MCF 10A (cell line): Measurements from ENCODE around the gene KLHDC7B. TPM values are rescaled to one million over a fixed set of nuclear protein-coding genes. Genes with fewer than 3 reads are reported as not detected.

Experiments used
- BruUV-seq: library from RNA; stranded (reverse); fragments of 400-500 nt; replicated peaks from 2 replicates; lab custom pipeline; 2021; lab: Mats Ljungman, UMichigan
- CTCF ChIA-PET: fragments of 300-600 bp; sonication (Branson Sonifier 250); formaldehyde crosslinking; extraction: SDS; loops from one replicate; lab custom pipeline; 2021; ENCODE audit warnings: antibody characterized with exemption, inconsistent platforms; lab: Yijun Ruan, JAX
- POLR2A ChIA-PET: fragments of 300-600, 350-650 bp; sonication (Branson Sonifier 250); formaldehyde crosslinking; extraction: SDS; loops from one replicate; lab custom pipeline; 2020; ENCODE audit warnings: antibody characterized with exemption, inconsistent platforms; lab: Yijun Ruan, JAX
- DNase-seq: peaks from one replicate; pipeline ENCODE4 v3.0.0-alpha.2; 2018; ENCODE audit not compliant: unreplicated experiment
- H3K27ac Mint-ChIP-seq: one replicate; pipeline ENCODE4 v1.8.0; 2022; ENCODE audit warnings: mild to moderate bottlenecking, low read depth, mixed read lengths; ENCODE audit not compliant: unreplicated experiment
- H3K27me3 Mint-ChIP-seq: one replicate; pipeline ENCODE4 v1.8.0; 2022; ENCODE audit warnings: mixed read lengths; ENCODE audit not compliant: insufficient read depth, unreplicated experiment
- H3K36me3 Mint-ChIP-seq: one replicate; pipeline ENCODE4 v1.8.0; 2022; ENCODE audit warnings: mild to moderate bottlenecking, moderate library complexity, mixed read lengths; ENCODE audit not compliant: insufficient read depth, unreplicated experiment
- H3K4me1 Mint-ChIP-seq: one replicate; pipeline ENCODE4 v1.8.0; 2022; ENCODE audit warnings: mixed read lengths; ENCODE audit not compliant: insufficient read depth, unreplicated experiment
- H3K4me3 Mint-ChIP-seq: one replicate; pipeline ENCODE4 v1.8.0; 2022; ENCODE audit warnings: mild to moderate bottlenecking, moderate library complexity, mixed read lengths; ENCODE audit not compliant: unreplicated experiment
- H3K9me3 Mint-ChIP-seq: one replicate; pipeline ENCODE4 v1.8.0; 2022; ENCODE audit warnings: mixed read lengths; ENCODE audit not compliant: unreplicated experiment
- CTCF ChIP-seq: fragments of 200-600 bp; IDR thresholded peaks from one replicate; pipeline ENCODE4 v1.8.0; 2022; ENCODE audit warnings: antibody characterized with exemption, mild to moderate bottlenecking; ENCODE audit not compliant: unreplicated experiment
- intact Hi-C: fragments of 100-400 bp; cut with micrococcal nuclease; formaldehyde crosslinking; loops from 2 replicates; pipeline ENCODE4 v1.14.1; 2022
- total RNA-seq: library from RNA; stranded (reverse); gene quantifications from 2 replicates; pipeline ENCODE4 v1.2.3, GENCODE V29; 2022

The KLHDC7B gene
- total RNA-seq, 1 experiment from 2014 or later: 0.98 TPM

DNA sequence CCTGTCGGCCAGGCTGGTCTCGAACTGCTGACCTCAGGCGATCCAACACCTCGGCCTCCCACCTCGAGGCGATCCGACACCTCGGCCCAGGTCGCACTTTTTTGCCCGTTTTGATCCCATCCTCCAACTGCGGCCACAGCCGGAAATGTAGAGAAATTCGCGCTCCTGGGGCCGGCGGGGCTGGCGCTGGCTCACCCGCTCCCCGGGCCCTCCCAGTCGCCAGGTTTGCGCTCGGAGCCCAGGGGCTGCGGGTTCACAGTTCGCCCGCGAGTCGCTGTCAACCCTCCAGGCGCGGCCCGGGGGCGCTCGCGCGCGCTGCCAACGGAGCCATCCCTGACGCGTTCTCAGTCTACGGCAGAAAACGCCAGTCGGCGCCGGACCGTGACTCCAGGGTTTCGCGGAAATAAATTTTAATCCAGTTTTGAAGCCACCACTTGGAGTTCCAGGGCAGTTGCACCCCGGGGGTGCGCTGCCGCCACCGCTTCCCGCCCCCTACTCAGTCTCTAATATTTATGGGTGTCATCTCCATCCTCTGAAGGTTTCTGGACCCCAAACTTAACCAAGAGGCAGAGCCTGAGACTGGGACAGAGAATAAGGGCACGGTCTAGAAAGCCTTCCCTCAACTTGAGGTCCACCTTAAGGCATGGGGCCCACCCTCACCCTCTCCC, 1.5 kb upstream of the KLHDC7B start:
- H3K4me3 Mint-ChIP-seq: peak overlapping the region; percentile 36
- peak; percentile 18 for DNase-seq
- BruUV-seq: no TSS peak
- peak overlapping the region; percentile 28 for H3K27ac Mint-ChIP-seq
- intact Hi-C loops: no loop called here
- H3K4me1 Mint-ChIP-seq: peaks cover 31% of the 10 kb centered on the region
- H3K9me3 Mint-ChIP-seq: no peaks in the 10 kb centered on the region
- no peaks in the 10 kb centered on the region for H3K36me3 Mint-ChIP-seq
- ChIA-PET POLR2A (interaction anchor here (0.7 to 9.2 kb wide), 11 partner anchors 13 to 94 kb away, joined by 3 to 170 read pairs (median 5); partner anchors contain the start of genes SCO2, SYCE3 and TYMP), CTCF (interaction anchor here (0.7 to 1.3 kb wide), 2 partner anchors 16 to 19 kb away, joined by 3 to 5 read pairs; partner anchors contain the start of gene SYCE3)
- peak; percentile 26 for TF ChIP-seq CTCF
- H3K27me3 Mint-ChIP-seq: no peaks in the 10 kb centered on the region

GRCh38 chr22:50544746-50545253, 899 bp upstream of the KLHDC7B start:
- CTCF ChIA-PET: interaction anchor here (0.6 to 1.3 kb wide), 3 partner anchors 15 to 34 kb away, joined by 3 to 5 read pairs (median 3); partner anchors contain the start of gene SYCE3
- Mint-ChIP-seq H3K36me3 (no peaks in the 10 kb centered on the region), H3K4me1 (peaks cover 31% of the 10 kb centered on the region), H3K9me3 (no peaks in the 10 kb centered on the region), H3K27me3 (no peaks in the 10 kb centered on the region), H3K27ac (peak overlapping the region; percentile 28), H3K4me3 (peak overlapping the region; percentile 36)
- TF ChIP-seq CTCF: no peak
- no TSS peak for BruUV-seq
- intact Hi-C loops: no loop called here
- POLR2A ChIA-PET: interaction anchor here (0.7 to 2.1 kb wide), 9 partner anchors 13 to 94 kb away, joined by 3 to 13 read pairs (median 5); partner anchors contain the start of genes SCO2, SYCE3 and TYMP
- peak; percentile 91 for DNase-seq

- no peaks in the 10 kb centered on the region for H3K36me3 Mint-ChIP-seq
- BruUV-seq: no TSS peak
- H3K9me3 Mint-ChIP-seq: no peaks in the 10 kb centered on the region
- H3K4me3 Mint-ChIP-seq: no peak overlapping the region
- no peak for TF ChIP-seq CTCF
- peaks cover 20% of the 10 kb centered on the region for H3K4me1 Mint-ChIP-seq
- CTCF ChIA-PET: interaction anchor here (1.2 kb wide), 1 partner anchor 144 kb away, joined by 3 read pairs; no protein-coding TSS in a partner anchor
- DNase-seq: no peak
- H3K27me3 Mint-ChIP-seq: no peaks in the 10 kb centered on the region
- intact Hi-C loops: no loop called here
- H3K27ac Mint-ChIP-seq: no peak overlapping the region
- POLR2A ChIA-PET: interaction anchor here (2.1 kb wide), 1 partner anchor 21 kb away, joined by 13 read pairs; the partner anchor contains the start of gene SCO2
Observed at GRCh38 chr22:50546326-50547262, 895 bp downstream of the KLHDC7B start.
